GM21360 (cell line): Measurements from ENCODE around the gene CIART.

ENCODE experiments used
- ATAC-seq: cut with Tn5 transposase; IDR thresholded peaks from one replicate; pipeline ENCODE4 v1.9.1; 2021; ENCODE audit warnings: mild to moderate bottlenecking, moderate library complexity; ENCODE audit not compliant: unreplicated experiment

The CIART gene

GRCh38 chr1:150261367-150261766 lies 21.0 kb upstream of the CIART start:
- ATAC-seq = no peak

- ATAC-seq = no peak
These were observed 19.7 kb upstream of the CIART start for GRCh38 chr1:150262388-150263320.

- ATAC-seq = no peak
These were observed 18.8 kb upstream of the CIART start for GRCh38 chr1:150263549-150263948.

GRCh38 chr1:150267896-150268295 lies 14.5 kb upstream of the CIART start:
- no peak for ATAC-seq

GRCh38 chr1:150268340-150268704 lies 14.0 kb upstream of the CIART start:
- peak; percentile 12 for ATAC-seq

- ATAC-seq = peak; percentile 74
These were observed 13.5 kb upstream of the CIART start, which contains the start of gene APH1A for GRCh38 chr1:150268705-150269403. Gene APH1A, minus strand, starts transcription at chr1:150269016. Its CDS starts 206 bp downstream, at chr1:150268810.

GRCh38 chr1:150269451-150269850 lies 12.9 kb upstream of the CIART start:
- no peak for ATAC-seq

GRCh38 chr1:150271291-150271959 lies 10.9 kb upstream of the CIART start:
- ATAC-seq = no peak

GRCh38 chr1:150273311-150273710 lies 9.0 kb upstream of the CIART start:
- ATAC-seq = no peak

- ATAC-seq = no peak
These were observed 2.1 kb upstream of the CIART start for GRCh38 chr1:150280138-150280707.

- no peak for ATAC-seq
These were observed 1.1 kb upstream of the CIART start for GRCh38 chr1:150281221-150281757.

GRCh38 chr1:150282558-150282958 lies 204 bp downstream of the CIART start:
- no peak for ATAC-seq

GRCh38 chr1:150283260-150283659 lies 906 bp downstream of the CIART start:
- no peak for ATAC-seq

GRCh38 chr1:150288382-150288781 lies 6.0 kb downstream of the CIART start:
- no peak for ATAC-seq

- no peak for ATAC-seq
These were observed 6.5 kb downstream of the CIART start for GRCh38 chr1:150288822-150289221.

GRCh38 chr1:150293433-150294253 lies 11.3 kb downstream of the CIART start, which contains the start of gene MRPS21:
Gene MRPS21, plus strand, starts transcription at chr1:150293861. Its CDS starts 506 bp downstream, at chr1:150294367.
- peak; percentile 85 for ATAC-seq

GRCh38 chr1:150295476-150295875 lies 13.1 kb downstream of the CIART start:
- ATAC-seq = no peak

GRCh38 chr1:150299716-150300115 lies 17.4 kb downstream of the CIART start:
- ATAC-seq = no peak

- no peak for ATAC-seq
These were observed 20.0 kb downstream of the CIART start for GRCh38 chr1:150302338-150302737.

GRCh38 chr1:150302902-150303301 lies 20.5 kb downstream of the CIART start:
- no peak for ATAC-seq
